Pancreas (tissue), 10 donors: ENCODE data around the gene UBN1. TPM values are rescaled to one million over a fixed set of nuclear protein-coding genes. Genes with fewer than 3 reads are reported as not detected.
"Not testable (repeated sequence)": the region's sequence is repeated elsewhere in the genome, so short reads cannot be mapped to it uniquely, and the experiment has no call there.

Experiments
- ATAC-seq, 4 donors: fragments of 200-7000 bp; cut with Tn5 transposase; one replicate each; pipeline versions ENCODE4 v1.8.0 to v1.9.1; 2020; ENCODE audit warnings: mild to moderate bottlenecking in 4 of 4, moderate library complexity in 4 of 4
- DNase-seq, 6 donors: peaks; one replicate each; pipeline ENCODE4 v3.0.0-alpha.2; 2020
- FAIRE-seq: peaks from 2 replicates; lab custom pipeline; 2012; peaks lifted over from hg19 to GRCh38; lab: Jason Lieb, UNC
- H3K27ac ChIP-seq, 4 donors: fragments of 200-600 bp; sonication (generic); 1 replicate in 3 of 4; 2 replicates in 1 of 4; pipeline versions ENCODE4 v1.5.0 to v1.8.0; 2020
- H3K27me3 ChIP-seq, 4 donors: fragments of 200-600 bp; one replicate each; pipeline ENCODE4 v1.8.0; 2021
- H3K36me3 ChIP-seq, 3 donors: fragments of 200-600 bp; sonication (generic) in 1 of 3; one replicate each; pipeline versions ENCODE4 v1.5.0 to v1.8.0; 2020 to 2021
- H3K4me1 ChIP-seq, 3 donors: fragments of 200-600 bp; one replicate each; pipeline ENCODE4 v1.8.0; 2021
- H3K4me3 ChIP-seq, 4 donors: fragments of 200-600 bp; sonication (generic) in 2 of 4; one replicate each; pipeline versions ENCODE4 v1.5.0 to v1.8.0; 2020 to 2021
- H3K9me3 ChIP-seq, 4 donors: fragments of 200-600 bp; one replicate each; pipeline ENCODE4 v1.8.0; 2021
- CTCF ChIP-seq, 4 donors: fragments of 200-600 bp; sonication (generic) in 3 of 4; IDR thresholded peaks; one replicate each; pipeline versions ENCODE4 v1.5.0 to v1.8.0; 2021; ENCODE audit warnings: antibody characterized with exemption in 4 of 4
- WGBS, 2 donors: extraction: QIAGEN DNeasy Blood & Tissue Kit; methylation state at CpG; one replicate each; pipeline ENCODE4 v1.1.7; 2013; 5-methylcytosine and 5-hydroxymethylcytosine counted together
- intact Hi-C, 3 donors: fragments of 100-400 bp; cut with DNase I; formaldehyde crosslinking; loops; one replicate each; pipeline versions ENCODE4 v1.11.1 to v1.14.2; 2022
- polyA plus RNA-seq, 2 donors: library from polyadenylated mRNA; stranded (reverse); fragments of 200-250 nt; gene quantifications; one replicate each; pipeline ENCODE4 v1.2.3, GENCODE V29; 2013
- total RNA-seq, 6 donors: library from RNA; stranded (reverse); fragmentation: NEBNext Ultra II Directional in 4 of 6; extraction: Animal tissue kit (Norgen Biotek cat#: 25700) in 4 of 6; gene quantifications; one replicate each; pipeline versions ENCODE4 v1.2.1 to v1.2.4, GENCODE V29; 2021 to 2023
- donor health status: healthy with polysubstance abuse.
- donor health status: DM: no; HTN: no; CAD: no; lungs with moderate emphysema.
- donor health status: DM: no; HTN: no; CAD: no.
- donor health status: control.
- donor health status: control.
- donor health status: Bipolar disorder and iron deficiency.
- donor health status: DM: yes; HTN: yes; CAD: no.
- donor health status: DM: no; HTN: no; CAD: no.
- donor health status: DM: no; HTN: no; CAD: no.
- donor health status: DM: yes; HTN: yes; CAD: no.

UBN1 gene
- total and polyA plus RNA-seq, 8 donors: 8.0 to 17.3 (median 10.9) TPM

- H3K4me1 ChIP-seq: no peaks in the 10 kb centered on the region
- intact Hi-C loops: no loop called here
- no peaks in the 10 kb centered on the region for H3K27me3 ChIP-seq
- H3K36me3 ChIP-seq: peaks cover 0 to 25% (median 0%) of the 10 kb centered on the region in 3 donors
- no peak for ATAC-seq
- no peak for TF ChIP-seq CTCF (IDR thresholded peaks at IDR 0.05)
- 92 to 93% methylated on average over 21 to 22 of the region's 22 CpGs for WGBS, 2 donors
- DNase-seq: no peak
- H3K27ac ChIP-seq: no peak overlapping the region
- H3K4me3 ChIP-seq: no peak overlapping the region
- no peaks in the 10 kb centered on the region for H3K9me3 ChIP-seq
- no peak for FAIRE-seq
Observed at GRCh38 chr16:4894276-4895150, 47.2 kb downstream of the UBN1 start.

- H3K9me3 ChIP-seq: no peaks in the 10 kb centered on the region
- no peaks in the 10 kb centered on the region for H3K4me1 ChIP-seq
- FAIRE-seq: no peak
- 88 to 93% methylated on average over 13 of the region's 13 CpGs for WGBS, 2 donors
- ATAC-seq: no peak
- intact Hi-C loops: no loop called here
- no peak for DNase-seq
- no peak overlapping the region for H3K27ac ChIP-seq
- no peak for TF ChIP-seq CTCF (IDR thresholded peaks at IDR 0.05)
- H3K4me3 ChIP-seq: no peak overlapping the region
- H3K36me3 ChIP-seq: peaks cover 0 to 19% (median 0%) of the 10 kb centered on the region in 3 donors
- no peaks in the 10 kb centered on the region for H3K27me3 ChIP-seq
Observed at GRCh38 chr16:4895366-4895765, 48.1 kb downstream of the UBN1 start.

GRCh38 chr16:4896761-4897160, 49.5 kb downstream of the UBN1 start:
- DNase-seq, H3K27me3 ChIP-seq, H3K9me3 ChIP-seq, H3K4me3 ChIP-seq, FAIRE-seq, H3K4me1 ChIP-seq, ATAC-seq, H3K27ac ChIP-seq, intact Hi-C loops: not testable (repeated sequence)
- WGBS, 2 donors: 95 to 96% methylated on average over 9 of the region's 9 CpGs
- H3K36me3 ChIP-seq: peaks cover 0 to 19% (median 0%) of the 10 kb centered on the region in 3 donors

- Histone ChIP-seq H3K36me3 (peaks cover 0 to 19% (median 0%) of the 10 kb centered on the region in 3 donors), H3K9me3 (no peaks in the 10 kb centered on the region), H3K4me1 (no peaks in the 10 kb centered on the region), H3K27ac (no peak overlapping the region), H3K27me3 (no peaks in the 10 kb centered on the region), H3K4me3 (no peak overlapping the region)
- DNase-seq (no peak), ATAC-seq (no peak), FAIRE-seq (no peak)
- 95 to 96% methylated on average over 7 of the region's 7 CpGs for WGBS, 2 donors
- TF ChIP-seq CTCF (IDR thresholded peaks at IDR 0.05): no peak
- intact Hi-C loops: no loop called here
Observed at GRCh38 chr16:4897328-4897727, 50.0 kb downstream of the UBN1 start.

GRCh38 chr16:4898811-4899473, 51.7 kb downstream of the UBN1 start:
- Histone ChIP-seq H3K9me3 (no peaks in the 10 kb centered on the region), H3K4me1 (no peaks in the 10 kb centered on the region), H3K27ac (no peak overlapping the region), H3K27me3 (no peaks in the 10 kb centered on the region), H3K4me3 (no peak overlapping the region), H3K36me3 (peaks cover 0 to 6% (median 0%) of the 10 kb centered on the region in 3 donors)
- no peak for TF ChIP-seq CTCF (IDR thresholded peaks at IDR 0.05)
- 93 to 98% methylated on average over 28 of the region's 28 CpGs for WGBS, 2 donors
- DNase-seq (no peak), ATAC-seq (no peak), FAIRE-seq (no peak)
- intact Hi-C loops: no loop called here
